NCI-H1694 (cell line): ENCODE measurements around the gene LRRC7.
A peak's percentile ranks its signal among the peaks of the same experiment; 100 is the strongest.

ENCODE experiments used
- DNase-seq: peaks from one replicate; lab custom pipeline; 2025; lab: John Stamatoyannopoulos, UW

LRRC7 gene

GRCh38 chr1:69776555-69776954, 208.8 kb downstream of the LRRC7 start:
- no peak for DNase-seq

GRCh38 chr1:69777423-69777822, 209.7 kb downstream of the LRRC7 start:
- no peak for DNase-seq

GRCh38 chr1:69777971-69778370, 210.2 kb downstream of the LRRC7 start:
- no peak for DNase-seq

GRCh38 chr1:69787151-69787550, 219.4 kb downstream of the LRRC7 start:
- DNase-seq = no peak

GRCh38 chr1:69791311-69791710, 223.6 kb downstream of the LRRC7 start:
- no peak for DNase-seq

GRCh38 chr1:69794831-69795230, 227.1 kb downstream of the LRRC7 start:
- no peak for DNase-seq

GRCh38 chr1:69814926-69815325, 247.2 kb downstream of the LRRC7 start:
- DNase-seq = no peak

GRCh38 chr1:69824932-69825331, 257.2 kb downstream of the LRRC7 start:
- DNase-seq = peak; percentile 83

- DNase-seq = no peak
These were observed 260.0 kb downstream of the LRRC7 start for GRCh38 chr1:69827732-69828131.

GRCh38 chr1:69833536-69833935, 265.8 kb downstream of the LRRC7 start:
- DNase-seq = no peak

GRCh38 chr1:69834336-69834735, 266.6 kb downstream of the LRRC7 start:
- DNase-seq = no peak

- DNase-seq = no peak
These were observed 268.2 kb downstream of the LRRC7 start for GRCh38 chr1:69835955-69836354.

GRCh38 chr1:69836971-69837636, 269.4 kb downstream of the LRRC7 start:
- DNase-seq = peak; percentile 4

- DNase-seq = no peak
These were observed 274.6 kb downstream of the LRRC7 start for GRCh38 chr1:69842326-69842725.

- no peak for DNase-seq
These were observed 277.9 kb downstream of the LRRC7 start for GRCh38 chr1:69845655-69846054.

GRCh38 chr1:69846267-69846666, 278.5 kb downstream of the LRRC7 start:
- DNase-seq = no peak

- no peak for DNase-seq
These were observed 279.9 kb downstream of the LRRC7 start for GRCh38 chr1:69847670-69848069.

GRCh38 chr1:69852151-69852550, 284.4 kb downstream of the LRRC7 start:
- DNase-seq = no peak

GRCh38 chr1:69852706-69853105, 285.0 kb downstream of the LRRC7 start:
- no peak for DNase-seq

GRCh38 chr1:69858534-69858933, 290.8 kb downstream of the LRRC7 start:
- no peak for DNase-seq

- DNase-seq = no peak
These were observed 293.9 kb downstream of the LRRC7 start for GRCh38 chr1:69861641-69862040.

- no peak for DNase-seq
These were observed 295.2 kb downstream of the LRRC7 start for GRCh38 chr1:69862906-69863305.

- DNase-seq = no peak
These were observed 296.0 kb downstream of the LRRC7 start for GRCh38 chr1:69863704-69864103.

- no peak for DNase-seq
These were observed 303.7 kb downstream of the LRRC7 start for GRCh38 chr1:69871412-69871811.
